ENCODE results near the gene MST1R.

MST1R gene

GRCh38 chr3:49889296-49889695 is 14.4 kb downstream of the MST1R start:
- no peak for DNase-seq (ENCODE audit: low read depth)
- no peak for TF ChIP-seq CTCF (IDR thresholded peaks at IDR 0.05; ENCODE audit: low read depth, low read length, missing control alignments)

DNA sequence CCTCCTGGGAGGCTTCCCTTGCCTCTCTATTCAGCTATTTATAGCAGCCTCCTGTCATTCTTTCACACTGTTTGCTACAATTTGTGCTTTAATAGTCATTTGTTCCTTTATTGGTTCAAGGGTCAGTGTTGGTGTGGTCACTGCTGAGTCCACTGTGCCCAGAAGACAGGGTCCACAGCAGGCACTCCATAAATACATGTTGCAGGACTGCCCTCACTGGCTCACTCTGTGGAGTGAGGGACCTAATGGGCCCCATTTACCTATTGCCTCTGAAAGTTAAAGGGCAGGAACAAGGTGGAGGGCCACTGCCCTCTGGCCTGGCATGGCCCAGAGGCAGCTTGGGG is 16.8 kb downstream of the MST1R start:
- no peak for TF ChIP-seq CTCF (IDR thresholded peaks at IDR 0.05; ENCODE audit: low read depth, low read length, missing control alignments)
- no peak overlapping the region for H3K4me3 ChIP-seq (ENCODE audit: low read depth, low read length)
- DNase-seq (ENCODE audit: low read depth) = no peak

More at GRCh38 chr3:49889296-49889695, 14.4 kb downstream of the MST1R start:
- no peak overlapping the region for H3K4me3 ChIP-seq (ENCODE audit: low read depth, low read length)

GRCh38 chr3:49883998-49884397 is 19.7 kb downstream of the MST1R start:
- no peak for TF ChIP-seq CTCF (IDR thresholded peaks at IDR 0.05; ENCODE audit: low read depth, low read length, missing control alignments)
- no peak for DNase-seq (ENCODE audit: low read depth)
- H3K4me3 ChIP-seq (ENCODE audit: low read depth, low read length) = no peak overlapping the region

DNA sequence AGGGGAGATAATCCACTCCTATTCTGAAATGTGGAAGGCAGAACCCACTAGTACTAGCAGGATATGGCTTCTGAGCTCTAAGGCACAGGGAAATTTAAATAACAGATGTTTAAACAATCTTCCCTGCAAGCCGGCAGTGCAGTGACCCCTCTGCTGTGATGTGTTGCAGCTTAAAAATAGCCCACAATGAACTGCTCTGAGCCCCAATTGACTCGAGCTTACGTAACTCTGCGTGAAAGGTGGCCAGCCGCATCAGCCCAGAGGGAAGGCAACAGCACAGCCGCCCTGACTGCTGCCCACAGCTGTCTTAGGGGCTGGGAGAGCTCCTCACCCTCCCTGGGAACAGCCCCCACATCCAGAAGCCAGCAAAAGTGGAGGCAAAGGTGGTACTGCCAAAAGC is 21.5 kb downstream of the MST1R start:
- no peak overlapping the region for H3K4me3 ChIP-seq (ENCODE audit: low read depth, low read length)
- DNase-seq (ENCODE audit: low read depth) = no peak
- no peak for TF ChIP-seq CTCF (IDR thresholded peaks at IDR 0.05; ENCODE audit: low read depth, low read length, missing control alignments)

- H3K4me3 ChIP-seq (ENCODE audit: low read depth, low read length) = no peak overlapping the region
- no peak for DNase-seq (ENCODE audit: low read depth)
- TF ChIP-seq CTCF (IDR thresholded peaks at IDR 0.05; ENCODE audit: low read depth, low read length, missing control alignments) = no peak
Measured at GRCh38 chr3:49880581-49881315, 22.9 kb downstream of the MST1R start.

DNA sequence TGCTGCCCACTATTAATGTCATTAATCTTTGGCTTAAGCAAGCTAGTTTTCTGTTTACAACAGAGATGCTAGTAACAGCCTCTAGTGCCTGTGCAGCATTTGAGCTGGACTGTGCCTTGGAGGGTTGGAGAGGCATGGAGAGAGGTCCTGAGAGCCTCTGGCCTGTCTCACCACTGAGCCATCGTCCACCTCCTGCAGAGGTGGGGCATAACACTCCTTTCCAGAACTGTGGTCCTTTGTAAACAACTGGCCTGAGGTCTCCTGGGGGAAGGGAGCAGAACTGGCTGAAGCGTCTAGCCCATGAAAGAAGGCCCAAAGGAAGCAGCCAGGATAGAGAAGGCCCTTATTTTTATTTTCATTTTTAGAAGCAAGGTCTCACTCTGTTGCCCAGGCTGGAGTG is 24.0 kb downstream of the MST1R start:
- no peak for TF ChIP-seq CTCF (IDR thresholded peaks at IDR 0.05; ENCODE audit: low read depth, low read length, missing control alignments)
- H3K4me3 ChIP-seq (ENCODE audit: low read depth, low read length) = no peak overlapping the region
- no peak for DNase-seq (ENCODE audit: low read depth)

GRCh38 chr3:49878686-49879085 is 25.0 kb downstream of the MST1R start:
- no peak overlapping the region for H3K4me3 ChIP-seq (ENCODE audit: low read depth, low read length)
- no peak for DNase-seq (ENCODE audit: low read depth)
- no peak for TF ChIP-seq CTCF (IDR thresholded peaks at IDR 0.05; ENCODE audit: low read depth, low read length, missing control alignments)

Measured in GM12864 (cell line).